HG02943 (cell line): ENCODE data around the gene DNM3.

Source experiments
- ATAC-seq: cut with Tn5 transposase; IDR thresholded peaks from one replicate; pipeline ENCODE4 v1.9.1; 2021; ENCODE audit warnings: mild to moderate bottlenecking, low read depth, moderate library complexity; ENCODE audit not compliant: unreplicated experiment

DNM3 gene

DNA sequence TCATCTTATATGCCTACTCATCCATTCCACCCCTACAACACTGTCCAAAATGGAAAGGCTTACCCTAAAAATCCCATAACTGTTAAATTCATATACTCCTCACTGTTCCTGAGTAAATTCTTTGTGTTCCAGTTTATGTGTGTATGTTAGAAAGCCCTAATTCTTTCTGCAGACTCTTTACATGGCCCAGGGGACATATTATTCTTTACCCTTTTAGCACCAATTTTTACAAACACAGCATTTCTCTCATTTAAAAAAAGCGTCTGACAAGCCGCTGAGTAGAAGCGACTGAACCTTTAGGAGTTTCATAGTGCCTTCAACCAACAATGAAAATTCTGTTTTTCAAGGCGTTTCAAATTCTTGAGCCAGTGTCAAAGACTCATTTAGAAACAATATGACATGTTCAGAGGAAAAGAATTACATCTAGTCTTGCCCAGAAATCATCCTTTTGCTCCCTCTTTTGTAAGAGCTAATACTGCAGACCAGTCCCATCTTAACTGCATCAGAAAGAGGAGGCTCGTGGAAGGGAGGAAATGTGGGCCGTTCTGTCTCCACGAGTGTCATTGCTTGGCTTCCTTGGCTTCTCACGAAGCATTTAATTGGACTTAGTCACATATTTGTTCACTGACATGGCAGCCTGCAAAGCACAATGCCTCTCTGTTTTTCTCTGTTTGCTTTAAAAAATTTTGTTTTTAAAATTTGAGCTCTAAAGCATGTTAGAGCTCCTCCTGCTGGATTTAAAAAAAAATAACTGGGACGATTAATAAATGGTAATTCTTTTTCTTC, 557.9 kb downstream of the DNM3 start:
- no peak for ATAC-seq

- no peak for ATAC-seq
Measured at GRCh38 chr1:172399756-172400721, 558.7 kb downstream of the DNM3 start.

DNA sequence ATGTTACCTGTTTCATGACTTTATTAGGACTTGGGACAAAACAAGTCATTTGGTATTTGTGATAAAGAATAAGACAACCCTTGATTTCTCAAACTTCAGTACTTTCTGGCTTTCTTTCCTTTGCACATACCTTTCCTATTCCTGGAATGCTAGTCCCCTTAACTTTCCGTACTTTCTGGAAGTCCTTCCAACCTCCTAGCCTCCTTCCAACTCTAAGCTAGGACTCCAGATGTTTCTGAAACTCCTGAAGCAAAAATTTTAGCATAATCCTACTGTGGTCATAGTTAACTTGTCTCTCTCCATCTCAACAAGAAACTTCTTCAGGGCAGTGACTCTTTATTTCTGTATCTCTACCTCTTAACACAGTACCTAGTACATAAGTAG, 559.4 kb downstream of the DNM3 start:
- no peak for ATAC-seq

DNA sequence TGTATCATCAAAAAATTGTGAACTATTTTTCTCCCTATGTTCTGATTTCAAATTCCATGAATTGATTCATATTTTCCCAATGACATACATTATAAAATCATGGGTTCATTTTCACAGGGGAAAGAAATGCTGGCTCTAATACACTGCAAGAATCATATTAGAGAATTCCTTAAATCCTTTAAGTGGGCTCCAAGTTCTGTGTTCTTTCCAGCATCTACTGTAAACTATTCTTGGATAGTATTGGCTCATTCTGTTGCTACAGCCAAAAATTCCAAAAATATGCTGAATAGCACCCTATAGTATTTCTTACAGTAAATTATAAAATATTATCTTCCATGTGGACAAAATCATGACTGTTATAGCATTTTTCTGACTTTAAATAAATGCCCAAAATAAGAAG, 560.2 kb downstream of the DNM3 start:
- no peak for ATAC-seq

GRCh38 chr1:172401892-172402291, 560.6 kb downstream of the DNM3 start:
- ATAC-seq: no peak

DNA sequence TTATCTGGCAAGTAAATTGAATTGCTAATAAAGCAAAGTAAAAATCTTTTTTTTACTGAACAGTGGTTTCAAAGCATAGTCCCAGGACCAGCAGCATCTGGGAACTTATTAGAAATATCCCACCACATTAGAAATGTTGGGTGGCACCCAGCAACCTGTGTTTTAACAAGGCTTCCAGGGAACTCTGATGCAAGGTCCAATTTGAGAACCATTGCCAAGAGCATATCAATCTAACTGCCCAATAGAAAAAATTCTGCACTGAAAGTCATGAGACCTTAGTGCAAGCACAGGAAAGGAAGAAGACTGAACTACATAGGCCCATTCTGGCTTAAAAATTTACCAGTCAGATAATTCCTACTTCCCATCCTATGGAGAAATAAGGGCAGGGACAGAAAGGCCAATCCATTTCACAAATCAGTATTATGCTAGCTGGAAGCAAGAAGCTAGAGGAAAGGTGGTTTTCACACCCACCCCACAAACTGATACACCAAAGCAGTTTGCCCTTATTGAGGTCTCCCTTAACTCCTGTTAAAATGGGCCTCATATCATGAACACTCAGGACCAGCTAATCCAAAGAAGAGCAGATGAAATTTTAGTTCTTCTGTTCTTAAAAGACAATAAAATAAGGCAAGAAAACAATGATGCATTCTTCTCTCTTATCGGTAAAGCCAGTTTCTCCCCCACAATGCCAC, 561.7 kb downstream of the DNM3 start:
- no peak for ATAC-seq

DNA sequence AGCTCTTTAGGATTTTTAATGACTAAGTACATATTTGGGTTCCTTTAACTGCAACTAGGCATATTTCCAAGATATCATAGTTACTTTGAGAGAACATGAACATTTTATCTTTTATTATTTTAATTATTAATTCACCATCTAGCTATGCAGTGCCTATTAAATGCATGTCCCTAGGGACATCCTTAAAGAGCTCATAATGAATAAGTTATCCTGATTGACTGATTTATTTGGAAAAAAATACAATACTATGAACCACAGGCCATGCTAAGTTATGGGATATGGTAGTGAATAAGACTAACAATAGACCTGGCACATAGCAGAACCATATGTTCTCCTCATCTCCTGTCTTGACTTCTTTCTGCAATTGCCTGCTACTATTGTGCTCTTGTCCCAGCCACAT, 562.8 kb downstream of the DNM3 start:
- ATAC-seq: no peak

GRCh38 chr1:172405912-172406311, 564.6 kb downstream of the DNM3 start:
- no peak for ATAC-seq

GRCh38 chr1:172406968-172407367, 565.7 kb downstream of the DNM3 start:
- ATAC-seq: no peak

- no peak for ATAC-seq
Measured at GRCh38 chr1:172408958-172409357, 567.7 kb downstream of the DNM3 start.

DNA sequence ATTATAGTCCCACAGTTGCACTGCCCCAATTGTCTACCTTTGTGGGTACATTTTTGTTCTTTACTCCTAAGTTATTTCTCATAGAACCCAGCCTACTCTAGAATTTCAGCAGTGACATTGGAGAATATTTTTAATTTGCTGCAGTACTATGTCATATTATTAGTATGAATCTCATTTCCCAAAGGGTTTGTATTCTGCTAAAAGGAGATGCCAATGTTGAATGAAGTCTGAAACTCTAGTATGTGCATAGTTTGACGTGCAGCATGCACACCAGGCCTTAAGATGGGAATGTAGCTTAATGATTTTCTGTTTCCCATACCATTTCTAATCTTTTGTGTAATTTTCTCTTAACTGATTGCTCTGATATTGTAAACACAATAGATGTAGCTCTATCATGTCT, 568.7 kb downstream of the DNM3 start:
- no peak for ATAC-seq

GRCh38 chr1:172411791-172412338, 570.6 kb downstream of the DNM3 start:
- no peak for ATAC-seq

DNA sequence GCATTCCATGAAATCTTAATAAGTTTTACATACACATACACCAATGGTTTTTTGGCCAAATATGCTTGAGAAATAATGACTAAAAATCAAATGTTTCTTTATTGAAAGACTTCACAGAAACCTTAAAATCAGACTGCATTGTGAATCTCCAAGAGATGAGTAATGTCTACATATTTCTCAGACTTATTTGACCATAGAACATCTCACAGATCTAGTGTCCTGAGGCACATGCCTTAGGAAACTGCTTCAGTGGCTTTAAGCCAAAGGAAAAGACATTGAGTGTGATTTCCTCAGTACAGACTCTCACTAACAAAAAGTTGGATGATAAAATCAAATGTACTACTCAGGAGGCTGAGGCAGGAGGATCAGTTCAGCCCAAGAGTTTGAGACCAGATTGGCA, 573.0 kb downstream of the DNM3 start:
- no peak for ATAC-seq

- no peak for ATAC-seq
Measured at GRCh38 chr1:172416496-172417035, 575.3 kb downstream of the DNM3 start.

DNA sequence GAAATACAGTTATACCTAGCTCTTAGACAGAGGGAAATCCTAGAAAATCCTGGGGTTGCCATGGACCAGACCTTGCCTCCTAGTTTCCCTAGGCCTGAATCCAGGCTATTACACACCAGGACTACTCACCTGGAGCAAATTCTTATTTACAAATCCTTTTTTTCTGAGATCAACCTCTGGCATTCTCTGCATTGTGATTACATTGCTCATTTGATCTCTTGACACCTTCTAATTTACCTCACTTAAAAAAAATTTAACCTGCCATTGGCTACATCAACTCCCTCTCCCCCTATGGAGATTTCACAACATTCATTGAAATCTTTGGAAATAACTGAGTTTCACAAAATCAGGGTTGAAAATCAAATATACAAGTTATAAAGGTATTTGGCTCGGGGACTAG, 576.3 kb downstream of the DNM3 start:
- ATAC-seq: no peak

- ATAC-seq: no peak
Measured at GRCh38 chr1:172420385-172420784, 579.1 kb downstream of the DNM3 start, which contains the start of gene C1orf105. TSS of gene C1orf105 (plus strand) at chr1:172420685. CDS start at chr1:172420886, 201 bp downstream.

DNA sequence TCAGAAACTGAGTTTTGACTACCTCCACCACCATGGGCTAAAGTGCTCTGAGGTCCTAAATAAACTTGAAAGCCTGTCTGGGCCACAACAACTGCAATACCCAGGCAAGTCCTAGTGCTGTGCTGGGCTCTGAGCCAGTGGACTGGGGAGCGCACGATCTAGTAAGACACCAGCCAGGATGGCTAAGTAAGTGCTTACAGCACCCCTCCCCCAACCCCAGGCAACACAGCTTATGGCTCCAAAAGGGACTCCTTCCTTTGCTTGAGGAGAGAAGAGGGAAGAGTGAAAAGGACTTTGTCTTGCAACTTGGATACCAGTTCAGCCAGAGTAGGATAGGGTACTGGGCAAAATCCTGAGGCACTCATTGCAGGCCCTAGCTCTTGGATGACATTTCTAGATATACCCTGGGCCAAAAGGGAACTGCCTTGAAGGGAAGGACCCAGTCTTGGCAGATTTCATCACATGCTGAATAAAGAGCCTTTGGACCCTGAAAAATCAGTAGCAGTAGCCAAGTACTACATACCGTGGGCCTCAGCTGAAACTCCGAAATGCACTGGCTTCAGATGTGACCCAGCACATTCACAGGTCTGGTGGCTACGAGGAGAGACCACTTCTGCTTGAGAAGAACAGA, 580.8 kb downstream of the DNM3 start:
- ATAC-seq: no peak

- no peak for ATAC-seq
Measured at GRCh38 chr1:172423336-172423735, 582.0 kb downstream of the DNM3 start.

DNA sequence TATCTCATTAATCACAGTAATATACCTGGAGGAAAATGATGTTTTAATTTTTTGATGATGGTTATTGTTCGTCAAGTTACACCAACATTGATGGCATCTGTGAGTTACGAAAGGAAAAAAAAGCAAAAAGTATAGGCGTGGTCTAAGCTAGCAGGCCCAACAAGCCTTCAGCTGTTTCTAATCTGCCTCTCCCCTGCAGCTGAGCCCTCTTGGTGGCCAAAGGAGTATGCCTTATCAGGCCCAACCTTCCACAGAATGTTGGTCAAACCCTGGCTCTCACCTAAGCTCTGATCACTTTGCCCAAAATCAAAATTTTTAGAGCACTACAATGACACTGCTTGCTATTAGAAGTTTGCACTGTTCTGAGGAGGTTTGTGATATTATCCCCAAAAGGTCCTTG, 584.0 kb downstream of the DNM3 start:
- ATAC-seq: no peak

DNA sequence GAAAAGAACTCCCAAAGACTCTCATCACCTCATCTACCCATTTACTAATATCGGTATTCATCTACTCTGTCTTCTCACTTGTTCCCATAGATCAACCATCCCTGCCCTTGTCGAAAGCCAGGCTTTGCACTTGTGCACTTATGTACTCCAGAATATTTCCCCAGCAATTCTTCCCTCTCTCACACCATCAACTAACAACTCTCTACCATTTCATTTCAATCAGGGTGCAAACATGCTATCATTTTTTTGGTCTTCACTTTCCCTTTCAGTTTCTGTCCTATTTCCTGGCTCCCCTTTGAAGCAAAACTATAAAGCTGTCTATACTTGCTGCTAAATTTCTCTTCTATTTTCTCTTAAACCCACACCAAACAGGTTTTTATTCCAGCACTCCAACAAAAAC, 585.9 kb downstream of the DNM3 start:
- no peak for ATAC-seq
